ENCODE measurements around the gene GPSM1. TPM values are rescaled to one million over a fixed set of nuclear protein-coding genes. Genes with fewer than 3 reads are reported as not detected.

Gene GPSM1
- total RNA-seq, 1 donor from 2014 or later: 50.3 TPM

GRCh38 chr9:136363106-136363948, 36.0 kb downstream of the GPSM1 start, which contains the start of gene DNLZ:
Gene DNLZ, minus strand, starts transcription at chr9:136363744. Its CDS starts 30 bp downstream, at chr9:136363714.
- intact Hi-C loops (cut with DNase I): no loop called here
- ATAC-seq (ENCODE audit: poor library complexity): peak; percentile 86

GRCh38 chr9:136363949-136364748, 36.8 kb downstream of the GPSM1 start:
- intact Hi-C loops (cut with DNase I): no loop called here
- DNase-seq (no peak), ATAC-seq (ENCODE audit: poor library complexity) (no peak)

More at GRCh38 chr9:136363106-136363948, 36.0 kb downstream of the GPSM1 start, which contains the start of gene DNLZ:
- peak; percentile 98 for DNase-seq

GRCh38 chr9:136364942-136365774, 37.8 kb downstream of the GPSM1 start:
- ATAC-seq (ENCODE audit: poor library complexity) (no peak), DNase-seq (no peak)
- intact Hi-C loops (cut with DNase I): no loop called here

GRCh38 chr9:136365775-136366222, 38.5 kb downstream of the GPSM1 start:
- ATAC-seq (ENCODE audit: poor library complexity) (no peak), DNase-seq (no peak)
- intact Hi-C loops (cut with DNase I): no loop called here

GRCh38 chr9:136366826-136367225, 39.5 kb downstream of the GPSM1 start:
- no peak for DNase-seq
- ATAC-seq (ENCODE audit: poor library complexity): no peak
- intact Hi-C loops (cut with DNase I): no loop called here

GRCh38 chr9:136367296-136368145, 40.2 kb downstream of the GPSM1 start:
- ATAC-seq (ENCODE audit: poor library complexity): no peak
- no peak for DNase-seq
- intact Hi-C loops (cut with DNase I): no loop called here

GRCh38 chr9:136368190-136368589, 40.9 kb downstream of the GPSM1 start:
- ATAC-seq (ENCODE audit: poor library complexity) (no peak), DNase-seq (no peak)
- intact Hi-C loops (cut with DNase I): no loop called here

- intact Hi-C loops (cut with DNase I): no loop called here
- DNase-seq (no peak), ATAC-seq (ENCODE audit: poor library complexity) (no peak)
Observed at GRCh38 chr9:136370037-136370436, 42.7 kb downstream of the GPSM1 start.

- ATAC-seq (ENCODE audit: poor library complexity): no peak
- intact Hi-C loops (cut with DNase I): no loop called here
Observed at GRCh38 chr9:136370687-136371532, 43.6 kb downstream of the GPSM1 start.

GRCh38 chr9:136371533-136371880, 44.2 kb downstream of the GPSM1 start:
- DNase-seq (no peak), ATAC-seq (ENCODE audit: poor library complexity) (no peak)
- intact Hi-C loops (cut with DNase I): no loop called here

More at GRCh38 chr9:136370687-136371532, 43.6 kb downstream of the GPSM1 start:
- no peak for DNase-seq

GRCh38 chr9:136372006-136372405, 44.7 kb downstream of the GPSM1 start:
- DNase-seq (no peak), ATAC-seq (ENCODE audit: poor library complexity) (no peak)
- intact Hi-C loops (cut with DNase I): no loop called here

- peak; percentile 55 for ATAC-seq (ENCODE audit: poor library complexity)
- intact Hi-C loops (cut with DNase I): no loop called here
- DNase-seq: peak; percentile 85
Observed at GRCh38 chr9:136372561-136373299, 45.4 kb downstream of the GPSM1 start.

- peak; percentile 75 for DNase-seq
- peak; percentile 50 for ATAC-seq (ENCODE audit: poor library complexity)
- intact Hi-C loops (cut with DNase I): no loop called here
Observed at GRCh38 chr9:136373300-136374182, 46.2 kb downstream of the GPSM1 start, which contains the start of gene CARD9. Gene CARD9, minus strand, starts transcription at chr9:136373669. Its CDS starts 1,591 bp downstream, at chr9:136372078.

GRCh38 chr9:136374183-136374575, 46.8 kb downstream of the GPSM1 start:
- no peak for ATAC-seq (ENCODE audit: poor library complexity)
- intact Hi-C loops (cut with DNase I): no loop called here
- DNase-seq: no peak

GRCh38 chr9:136375096-136375495, 47.8 kb downstream of the GPSM1 start:
- ATAC-seq (ENCODE audit: poor library complexity): no peak
- DNase-seq: no peak
- intact Hi-C loops (cut with DNase I): no loop called here

Data from Right ventricle myocardium superior (tissue), 1 donor.